Right lobe of liver (tissue), 4 donors: ENCODE measurements around the gene CHTF8.

Source experiments
- CTCF ChIP-seq, 4 donors: fragments of 200-600 bp in 3 of 4; fragments of 450-650 bp in 1 of 4; IDR thresholded peaks; one replicate each; pipeline versions ENCODE4 v1.5.1 to v1.8.0; 2016 to 2022; ENCODE audit warnings: antibody characterized with exemption in 4 of 4, mild to moderate bottlenecking in 2 of 4
- POLR2A ChIP-seq: fragments of 450-650 bp; IDR thresholded peaks from one replicate; pipeline ENCODE4 v1.6.1; 2017; ENCODE audit warnings: antibody characterized with exemption, mild to moderate bottlenecking
- donor health status: DM: no; HTN: no; CAD: no.
- donor health status: DM: no; HTN: no; CAD: no.
- donor health status: DM: no; HTN: yes; CAD: no.

GRCh38 chr16:69072640-69072974 lies 59.8 kb downstream of the CHTF8 start:
- no peak for TF ChIP-seq CTCF (IDR thresholded peaks at IDR 0.05)
- no peak for TF ChIP-seq POLR2A
